HepG2 (cell line): Measurements from ENCODE around the gene GRM1. TPM values are rescaled to one million over a fixed set of nuclear protein-coding genes. Genes with fewer than 3 reads are reported as not detected.
A peak's percentile ranks its signal among the peaks of the same experiment; 100 is the strongest.

Experiments
- ARNT ChIP-seq: fragments of 450-650 bp; IDR thresholded peaks from 2 replicates; pipeline ENCODE4 v1.6.1; 2017
- ATF1 ChIP-seq: IDR thresholded peaks from 2 replicates; pipeline ENCODE4 v1.6.1; 2016; ENCODE audit warnings: mild to moderate bottlenecking, control low read depth
- BRD4 ChIP-seq: sonication (generic); formaldehyde crosslinking; IDR thresholded peaks from 2 replicates; pipeline ENCODE4 v1.4.0; 2020; ENCODE audit warnings: missing genetic modification reagents
- HHEX ChIP-seq: IDR thresholded peaks from 2 replicates; pipeline ENCODE4 v1.6.1; 2016; ENCODE audit warnings: control low read depth
- IRF9 ChIP-seq: sonication (generic); formaldehyde crosslinking; IDR thresholded peaks from 2 replicates; pipeline ENCODE4 v1.8.0; 2022; ENCODE audit warnings: missing genetic modification reagents, mild to moderate bottlenecking, borderline replicate concordance
- KLF11 ChIP-seq: IDR thresholded peaks from 2 replicates; pipeline ENCODE4 v1.6.1; 2016; ENCODE audit warnings: missing compliant biosample characterization
- MAX ChIP-seq: IDR thresholded peaks from 2 replicates; pipeline ENCODE4 v1.6.1; 2012; ENCODE audit warnings: inconsistent platforms
- MEF2D ChIP-seq: sonication (generic); formaldehyde crosslinking; IDR thresholded peaks from 2 replicates; pipeline ENCODE4 v1.5.1; 2020; ENCODE audit warnings: mild to moderate bottlenecking, missing genetic modification reagents
- MLX ChIP-seq: IDR thresholded peaks from 2 replicates; pipeline ENCODE4 v1.6.1; 2016
- MLXIP ChIP-seq: sonication (generic); formaldehyde crosslinking; IDR thresholded peaks from 2 replicates; pipeline ENCODE4 v1.9.0; 2021; ENCODE audit warnings: missing genetic modification reagents, borderline replicate concordance
- NFKB2 ChIP-seq: sonication (generic); formaldehyde crosslinking; IDR thresholded peaks from 2 replicates; pipeline ENCODE4 v1.4.0; 2020; ENCODE audit warnings: missing genetic modification reagents, borderline replicate concordance
- NONO ChIP-seq, 2 experiments: fragments of 450-650 bp in 1 of 2; sonication (generic) in 1 of 2; formaldehyde crosslinking in 1 of 2; IDR thresholded peaks in 1 of 2; conservative IDR thresholded peaks in 1 of 2; 2 replicates each; pipeline versions ENCODE4 v1.6.1 to v1.8.0; 2017 to 2022; ENCODE audit warnings: mild to moderate bottlenecking in 1 of 2, missing genetic modification reagents in 1 of 2, moderate library complexity in 1 of 2
- NRL ChIP-seq: sonication (generic); formaldehyde crosslinking; IDR thresholded peaks from 2 replicates; pipeline ENCODE4 v1.5.0; 2020; ENCODE audit warnings: missing genetic modification reagents, mild to moderate bottlenecking, moderate library complexity, borderline replicate concordance
- PAF1 ChIP-seq: IDR thresholded peaks from 2 replicates; pipeline ENCODE4 v1.6.1; 2016; ENCODE audit warnings: missing genetic modification reagents, missing compliant biosample characterization
- PRMT3 ChIP-seq: sonication (generic); formaldehyde crosslinking; IDR thresholded peaks from 2 replicates; pipeline ENCODE4 v1.8.1; 2022; ENCODE audit warnings: low read depth, mild to moderate bottlenecking, moderate library complexity, missing genetic modification reagents, borderline replicate concordance
- SALL1 ChIP-seq: sonication (generic); formaldehyde crosslinking; IDR thresholded peaks from 2 replicates; pipeline ENCODE4 v1.8.0; 2022; ENCODE audit warnings: mild to moderate bottlenecking, missing genetic modification reagents
- SKI ChIP-seq: fragments of 450-650 bp; IDR thresholded peaks from one replicate; pipeline ENCODE4 v1.6.1; 2018; ENCODE audit warnings: mild to moderate bottlenecking; ENCODE audit not compliant: partially characterized antibody
- SP2 ChIP-seq: sonication (generic); formaldehyde crosslinking; IDR thresholded peaks from 2 replicates; pipeline ENCODE4 v1.5.1; 2020; ENCODE audit warnings: mild to moderate bottlenecking, missing genetic modification reagents
- SSRP1 ChIP-seq: IDR thresholded peaks from 2 replicates; pipeline ENCODE4 v1.6.1; 2016; ENCODE audit warnings: control low read depth
- TBP ChIP-seq: sonication (generic); formaldehyde crosslinking; IDR thresholded peaks from 2 replicates; pipeline ENCODE4 v1.5.0; 2020; ENCODE audit warnings: missing genetic modification reagents
- TGIF2 ChIP-seq: IDR thresholded peaks from 2 replicates; pipeline ENCODE4 v1.6.1; 2016; ENCODE audit warnings: control low read depth, missing compliant biosample characterization
- ZNF138 ChIP-seq: sonication (generic); formaldehyde crosslinking; IDR thresholded peaks from 2 replicates; pipeline ENCODE4 v1.5.0; 2020; ENCODE audit warnings: mild to moderate bottlenecking, low read depth, missing genetic modification reagents
- ZNF672 ChIP-seq: sonication (generic); formaldehyde crosslinking; IDR thresholded peaks from 2 replicates; pipeline ENCODE4 v1.8.1; 2022; ENCODE audit warnings: missing genetic modification reagents
- ZNF775 ChIP-seq: sonication (generic); formaldehyde crosslinking; IDR thresholded peaks from 2 replicates; pipeline ENCODE4 v1.4.0; 2020; ENCODE audit warnings: missing genetic modification reagents, mild to moderate bottlenecking, moderate library complexity, borderline replicate concordance
- ZXDC ChIP-seq: sonication (generic); formaldehyde crosslinking; IDR thresholded peaks from 2 replicates; pipeline ENCODE4 v1.5.0; 2020; ENCODE audit warnings: mild to moderate bottlenecking, missing genetic modification reagents
- polyA plus RNA-seq, 8 experiments: library from polyadenylated mRNA; depleted of rRNA in 3 of 8; stranded (reverse) in 7 of 8; unstranded in 1 of 8; fragments of >200 nt; fragmentation: Illumina TruSeq in 4 of 8; extraction: Trizol in 4 of 8; gene quantifications; 2 replicates each; pipeline versions ENCODE4 v1.2.1 to v1.2.3, GENCODE V29; 2011 to 2016; ENCODE audit warnings: low read depth in 4 of 8, missing spikeins in 1 of 8, mixed read lengths in 1 of 8; ENCODE audit not compliant: insufficient read depth in 1 of 8
- total RNA-seq, 5 experiments: library from RNA; depleted of rRNA; stranded (reverse); fragments of >200 nt; fragmentation: Illumina TruSeq; extraction: Trizol; gene quantifications; 2 replicates each; pipeline ENCODE4 v1.2.3, GENCODE V29; 2016; ENCODE audit warnings: low read depth in 1 of 5

GRM1 gene
- total and polyA plus RNA-seq, 2 of the 13 experiments (the other 11 are each of a cell fraction or from before 2014, with no cell fraction given) = 0.09 TPM; not detected in 1

GRCh38 chr6:146028252-146028795, 538 bp upstream of the GRM1 start (continued):
- TF ChIP-seq MLXIP (CRISPR knock-in tag) (peak; percentile 95), TGIF2 (CRISPR knock-in tag) (peak; percentile 94), SSRP1 (no peak), TBP (CRISPR knock-in tag) (no peak), NONO (IDR thresholded peaks at IDR 0.05) (no peak), NONO (CRISPR knock-in tag; conservative IDR thresholded peaks at IDR 0.05) (no peak), ZNF672 (CRISPR knock-in tag) (no peak), SP2 (CRISPR knock-in tag) (peak; percentile 37; the same call in 1 of the 2 replicates), KLF11 (CRISPR knock-in tag) (peak; percentile 98), NFKB2 (CRISPR knock-in tag) (peak; percentile 98), PAF1 (CRISPR knock-in tag) (no peak), SKI (no peak), SALL1 (CRISPR knock-in tag) (peak; percentile 96), ZXDC (CRISPR knock-in tag) (peak; percentile 47; the same call in 1 of the 2 replicates), MLX (peak; percentile 50; the same call in 1 of the 2 replicates), PRMT3 (CRISPR knock-in tag) (peak; percentile 94; the same call in 1 of the 2 replicates), ARNT (no peak), NRL (CRISPR knock-in tag) (peak; percentile 83; the same call in 1 of the 2 replicates), ZNF775 (CRISPR knock-in tag) (no peak), IRF9 (CRISPR knock-in tag) (0 out of 2 replicates have a peak, but pooled peaks have one; percentile 64), HHEX (CRISPR knock-in tag) (no peak), BRD4 (no peak), MAX (no peak), MEF2D (CRISPR knock-in tag) (peak; percentile 93), ATF1 (CRISPR knock-in tag) (no peak), ZNF138 (peak; percentile 97)
